Measurements from ENCODE around the gene EPHA1.
A peak's percentile ranks its signal among the peaks of the same experiment; 100 is the strongest.

DNA sequence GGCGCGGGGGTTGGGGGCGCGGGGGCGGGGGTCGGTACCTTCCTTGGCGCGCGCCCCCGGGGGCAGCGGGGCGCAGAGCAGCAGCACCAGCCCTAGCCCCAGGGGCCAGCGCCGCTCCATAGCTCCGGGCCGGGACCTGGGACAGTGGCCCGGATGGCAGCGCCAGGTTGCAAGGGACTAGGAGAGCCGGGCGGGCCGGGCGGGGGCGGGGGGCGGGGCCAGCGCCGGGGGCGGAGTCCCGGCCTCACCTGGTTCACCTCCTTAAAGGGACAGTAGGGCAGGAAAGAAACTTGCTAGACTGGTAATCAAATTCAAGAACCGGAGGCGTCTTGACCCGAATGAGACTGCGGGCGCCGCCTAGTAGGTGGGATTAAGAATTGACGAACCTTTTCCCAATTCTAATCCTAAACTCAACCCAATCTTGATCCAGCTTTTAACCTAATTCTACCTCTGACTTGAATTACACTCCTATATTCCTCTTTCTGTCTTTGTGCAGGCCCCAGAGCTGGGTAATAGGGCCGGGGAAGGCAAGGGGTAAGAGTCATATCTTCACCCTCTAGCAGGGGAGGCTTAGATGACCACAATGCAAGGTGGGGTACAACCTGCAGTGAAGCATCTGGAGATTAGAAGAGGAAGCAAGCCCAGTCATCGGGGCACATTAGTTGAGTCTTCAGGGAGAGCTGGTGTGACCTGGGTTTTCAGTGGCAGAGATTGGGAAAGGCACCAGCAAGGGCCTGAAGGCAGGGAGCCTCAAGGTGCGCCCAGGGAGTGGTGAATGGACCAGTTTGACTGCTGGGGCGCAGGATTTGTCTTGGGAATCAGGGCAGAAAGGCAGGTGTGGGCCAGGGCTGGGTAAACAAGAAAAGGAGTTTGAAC, at the start of gene EPHA1:
- TF ChIP-seq, protein P1, sequence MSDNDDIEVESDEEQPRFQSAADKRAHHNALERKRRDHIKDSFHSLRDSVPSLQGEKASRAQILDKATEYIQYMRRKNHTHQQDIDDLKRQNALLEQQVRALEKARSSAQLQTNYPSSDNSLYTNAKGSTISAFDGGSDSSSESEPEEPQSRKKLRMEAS (IDR thresholded peaks at IDR 0.05): peak; percentile 45; the same call in 1 of the 2 replicates
- no peak for TF ChIP-seq ZBTB7A (IDR thresholded peaks at IDR 0.05; ENCODE audit: low read depth)
- TF ChIP-seq, protein P2, sequence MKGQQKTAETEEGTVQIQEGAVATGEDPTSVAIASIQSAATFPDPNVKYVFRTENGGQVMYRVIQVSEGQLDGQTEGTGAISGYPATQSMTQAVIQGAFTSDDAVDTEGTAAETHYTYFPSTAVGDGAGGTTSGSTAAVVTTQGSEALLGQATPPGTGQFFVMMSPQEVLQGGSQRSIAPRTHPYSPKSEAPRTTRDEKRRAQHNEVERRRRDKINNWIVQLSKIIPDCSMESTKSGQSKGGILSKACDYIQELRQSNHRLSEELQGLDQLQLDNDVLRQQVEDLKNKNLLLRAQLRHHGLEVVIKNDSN (IDR thresholded peaks at IDR 0.05): no peak

Data from Ishikawa (cell line).